SK-N-MC (cell line): Measurements from ENCODE around the gene PLOD1.
"Not testable (repeated sequence)": the region's sequence is repeated elsewhere in the genome, so short reads cannot be mapped to it uniquely, and the experiment has no call there.

Experiments
- DNase-seq: peaks from one replicate; pipeline ENCODE4 v3.0.0-alpha.2; 2011; ENCODE audit warnings: low read depth, low spot score
- H3K27ac ChIP-seq: fragments of 200-600 bp; sonication (generic); 2 replicates; pipeline ENCODE4 v1.5.1; 2016; ENCODE audit warnings: mixed run types
- H3K36me3 ChIP-seq: fragments of 200-600 bp; sonication (generic); 2 replicates; pipeline ENCODE4 v1.6.1; 2017; ENCODE audit warnings: antibody characterized with exemption, low read length, mixed read lengths; ENCODE audit not compliant: insufficient read depth
- H3K4me3 ChIP-seq: fragments of 200-600 bp; sonication (generic); 2 replicates; pipeline ENCODE4 v1.5.1; 2016
- H3K9ac ChIP-seq: fragments of 200-600 bp; sonication (generic); 2 replicates; pipeline ENCODE4 v1.8.0; 2017; ENCODE audit warnings: mixed run types, mixed read lengths; ENCODE audit not compliant: insufficient read length
- H3K9me3 ChIP-seq: fragments of 200-600 bp; sonication (generic); 2 replicates; pipeline ENCODE4 v1.6.1; 2017; ENCODE audit warnings: low read depth, mild to moderate bottlenecking, antibody characterized with exemption, low read length, moderate library complexity, mixed read lengths
- EZH2 ChIP-seq: fragments of 200-600 bp; sonication (generic); IDR thresholded peaks from one replicate; pipeline ENCODE4 v1.6.1; 2017; ENCODE audit warnings: antibody characterized with exemption
- FOXP2 ChIP-seq: optimal IDR thresholded peaks from 2 replicates; pipeline ENCODE3; 2011; ENCODE audit warnings: mild to moderate bottlenecking, moderate library complexity; ENCODE audit not compliant: insufficient read depth; ENCODE audit errors: extremely low read length, control extremely low read depth
- POLR2AphosphoS5 ChIP-seq: IDR thresholded peaks from 2 replicates; pipeline ENCODE4 v1.6.1; 2012; ENCODE audit warnings: mild to moderate bottlenecking, low read depth, low read length, borderline replicate concordance

The PLOD1 gene

GRCh38 chr1:11929849-11930248, 4.7 kb upstream of the PLOD1 start:
- Histone ChIP-seq H3K9ac (peak overlapping the region; percentile 5), H3K4me3 (no peak overlapping the region), H3K36me3 (no peaks in the 10 kb centered on the region), H3K27ac (no peak overlapping the region), H3K9me3 (no peaks in the 10 kb centered on the region)
- TF ChIP-seq EZH2 (no peak), POLR2AphosphoS5 (no peak), FOXP2 (no peak)
- DNase-seq: no peak

- Histone ChIP-seq H3K9ac (no peak overlapping the region), H3K36me3 (no peaks in the 10 kb centered on the region), H3K4me3 (no peak overlapping the region), H3K27ac (no peak overlapping the region), H3K9me3 (no peaks in the 10 kb centered on the region)
- DNase-seq: no peak
- TF ChIP-seq POLR2AphosphoS5 (no peak), EZH2 (no peak), FOXP2 (no peak)
Measured at GRCh38 chr1:11930571-11931445, 3.7 kb upstream of the PLOD1 start.

- no peak for DNase-seq
- Histone ChIP-seq H3K27ac (no peak overlapping the region), H3K4me3 (no peak overlapping the region), H3K9me3 (no peaks in the 10 kb centered on the region), H3K9ac (no peak overlapping the region), H3K36me3 (no peaks in the 10 kb centered on the region)
- no peak for TF ChIP-seq FOXP2
- no peak for TF ChIP-seq POLR2AphosphoS5
- no peak for TF ChIP-seq EZH2
Measured at GRCh38 chr1:11931845-11932244, 2.7 kb upstream of the PLOD1 start.

- H3K27ac ChIP-seq: no peak overlapping the region
- H3K9ac ChIP-seq: peak overlapping the region; percentile 62
- no peaks in the 10 kb centered on the region for H3K36me3 ChIP-seq
- TF ChIP-seq EZH2 (no peak), FOXP2 (no peak), POLR2AphosphoS5 (no peak)
- H3K9me3 ChIP-seq: no peaks in the 10 kb centered on the region
- peak overlapping the region; percentile 84 for H3K4me3 ChIP-seq
- DNase-seq: no peak
Measured at GRCh38 chr1:11935057-11935412, 518 bp downstream of the PLOD1 start.

- H3K4me3 ChIP-seq, DNase-seq, H3K27ac ChIP-seq, H3K9me3 ChIP-seq, H3K9ac ChIP-seq, H3K36me3 ChIP-seq: not testable (repeated sequence)
Measured at GRCh38 chr1:11935733-11936132, 1.2 kb downstream of the PLOD1 start.

- Histone ChIP-seq H3K27ac (no peak overlapping the region), H3K36me3 (no peaks in the 10 kb centered on the region), H3K9ac (no peak overlapping the region), H3K4me3 (no peak overlapping the region), H3K9me3 (no peaks in the 10 kb centered on the region)
- DNase-seq: no peak
- TF ChIP-seq EZH2: no peak
- TF ChIP-seq POLR2AphosphoS5: no peak
- no peak for TF ChIP-seq FOXP2
Measured at GRCh38 chr1:11938722-11939526, 4.4 kb downstream of the PLOD1 start.

GRCh38 chr1:11939794-11940193, 5.3 kb downstream of the PLOD1 start:
- H3K36me3 ChIP-seq, DNase-seq, H3K4me3 ChIP-seq, H3K9me3 ChIP-seq, H3K27ac ChIP-seq, H3K9ac ChIP-seq: not testable (repeated sequence)

GRCh38 chr1:11940260-11940921, 5.9 kb downstream of the PLOD1 start:
- Histone ChIP-seq H3K27ac (no peak overlapping the region), H3K9ac (no peak overlapping the region), H3K36me3 (no peaks in the 10 kb centered on the region), H3K4me3 (no peak overlapping the region), H3K9me3 (no peaks in the 10 kb centered on the region)
- TF ChIP-seq FOXP2 (no peak), POLR2AphosphoS5 (no peak), EZH2 (no peak)
- no peak for DNase-seq
